ENCODE results near the gene BIRC2.
"Not testable (repeated sequence)": the region's sequence is repeated elsewhere in the genome, so short reads cannot be mapped to it uniquely, and the experiment has no call there.

The BIRC2 gene

DNA sequence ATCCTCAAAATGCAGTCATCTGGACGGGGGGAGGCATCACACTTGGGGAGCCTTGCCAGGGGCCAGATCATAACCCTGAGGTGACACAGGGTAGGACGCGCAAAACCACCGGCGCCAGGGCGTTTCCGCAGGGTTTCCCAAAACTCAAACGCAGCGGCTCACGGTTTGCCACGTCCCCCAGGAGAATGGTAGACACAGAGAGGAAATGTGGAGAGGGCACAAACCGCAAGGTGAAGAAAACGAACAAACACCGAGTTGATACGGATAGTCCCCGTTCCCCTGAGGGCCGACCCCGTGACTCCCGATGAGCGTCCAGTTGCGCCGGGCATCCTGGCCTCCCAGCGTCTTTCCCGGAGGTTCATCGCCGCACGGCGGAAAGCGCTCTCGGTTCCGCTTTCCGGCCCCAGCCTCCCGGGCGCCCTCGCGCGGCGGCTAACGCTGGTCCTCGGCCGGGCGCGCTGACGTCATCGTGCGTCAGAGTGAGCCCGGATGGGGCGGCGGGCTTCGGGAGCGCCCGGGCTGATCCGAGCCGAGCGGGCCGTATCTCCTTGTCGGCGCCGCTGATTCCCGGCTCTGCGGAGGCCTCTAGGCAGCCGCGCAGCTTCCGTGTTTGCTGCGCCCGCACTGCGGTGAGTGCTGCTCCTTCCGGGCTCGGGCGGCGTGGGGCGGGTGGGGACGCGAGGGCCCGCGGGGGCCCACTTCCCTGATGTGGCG is at the start of gene BIRC2:
TSS of gene BIRC2 (plus strand) at position 467 of the 714 bp plus-strand sequence. CDS start 2,641 bp downstream, outside the sequence.
- peak; percentile 97 for DNase-seq

DNA sequence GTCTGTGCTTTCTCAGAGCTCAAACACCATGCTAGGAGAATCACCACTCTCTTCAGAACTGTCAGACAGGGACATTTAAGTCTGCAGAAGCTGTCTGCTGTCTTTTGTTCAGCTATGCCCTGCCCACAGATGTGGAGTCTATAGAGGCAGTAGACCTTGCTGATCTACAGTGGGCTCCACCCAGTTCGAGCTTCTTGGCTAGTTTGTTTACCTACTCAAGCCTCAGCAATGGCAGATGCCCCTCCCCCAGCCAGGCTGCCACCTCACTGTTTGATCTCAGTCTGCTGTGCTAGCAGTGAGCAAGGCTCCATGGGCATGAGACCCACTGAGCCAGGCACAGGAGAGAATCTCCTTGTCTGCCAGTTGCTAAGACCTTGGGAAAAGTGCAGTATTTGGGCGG is 46.2 kb upstream of the BIRC2 start:
- not testable (repeated sequence) for DNase-seq

DNA sequence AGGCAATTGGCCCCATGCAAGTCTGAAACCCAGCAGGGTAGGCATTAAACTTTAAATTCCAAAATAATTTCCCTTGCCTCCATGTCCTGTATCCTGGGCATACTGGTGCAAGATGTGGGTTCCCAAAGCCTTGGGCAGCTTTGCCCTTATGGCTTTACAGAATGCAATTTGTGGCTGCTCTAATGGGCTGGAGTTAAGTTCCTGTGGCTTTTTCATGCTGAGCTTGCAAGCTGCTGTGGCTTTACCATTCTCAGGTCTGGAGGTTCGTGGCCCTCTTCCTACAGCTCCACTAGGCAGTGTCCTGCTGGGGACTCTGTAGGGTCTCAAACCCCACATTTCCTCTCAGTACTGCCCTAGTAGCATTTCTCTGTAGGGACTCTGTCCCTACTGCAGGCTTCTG is 44.8 kb upstream of the BIRC2 start:
- no peak for DNase-seq

DNA sequence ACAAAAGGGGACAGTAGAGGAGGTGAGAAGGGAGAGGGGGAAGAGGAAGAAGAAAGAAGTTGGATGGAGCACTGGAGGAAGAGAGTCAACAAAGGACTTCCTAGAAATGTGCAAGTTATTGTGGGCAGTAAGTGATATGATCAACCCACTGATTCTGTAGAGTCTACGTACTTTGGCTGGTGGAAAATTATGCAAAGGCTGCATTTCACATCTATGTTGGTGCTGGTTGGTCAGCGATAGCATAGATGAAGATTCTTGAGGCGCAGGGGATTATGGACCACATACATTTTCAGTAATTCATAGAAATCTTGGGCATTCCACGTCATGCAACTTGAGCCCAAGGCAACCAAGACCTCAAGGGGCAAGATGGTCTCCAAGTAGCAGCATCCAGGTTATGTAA is 42.3 kb upstream of the BIRC2 start:
- peak; percentile 54 for DNase-seq

DNA sequence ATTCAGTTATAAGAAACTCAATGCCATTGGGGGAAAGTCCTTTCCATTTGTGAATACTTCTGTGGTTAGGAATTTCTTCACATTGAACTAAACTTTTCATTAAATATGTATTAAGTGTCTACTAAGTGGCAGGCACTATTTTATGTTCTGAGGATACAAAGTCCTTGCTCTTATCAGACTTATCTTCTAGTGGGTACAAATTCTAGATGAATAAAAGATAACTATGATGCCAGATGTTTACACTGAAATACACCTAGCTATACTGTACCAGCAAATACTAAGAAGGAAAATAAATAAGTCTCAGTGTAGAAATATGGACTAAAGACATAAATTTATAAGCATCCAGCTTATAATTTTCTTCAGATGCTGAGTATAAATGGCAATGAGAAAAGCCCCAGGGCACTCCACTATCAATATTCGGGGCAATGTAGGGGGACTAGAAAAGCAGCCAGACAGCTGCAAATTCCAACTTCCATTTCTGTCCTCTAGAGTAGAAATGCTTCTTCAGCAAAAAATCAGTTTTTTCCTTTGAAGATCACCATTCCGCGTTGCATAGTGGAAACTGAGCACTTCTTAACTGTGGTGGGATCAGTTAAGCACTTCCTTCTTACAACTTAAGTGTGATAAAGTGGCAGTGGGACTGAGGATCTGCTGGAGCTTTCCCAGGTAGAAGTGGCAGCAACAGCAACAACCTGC is 41.5 kb upstream of the BIRC2 start:
- DNase-seq: no peak

DNA sequence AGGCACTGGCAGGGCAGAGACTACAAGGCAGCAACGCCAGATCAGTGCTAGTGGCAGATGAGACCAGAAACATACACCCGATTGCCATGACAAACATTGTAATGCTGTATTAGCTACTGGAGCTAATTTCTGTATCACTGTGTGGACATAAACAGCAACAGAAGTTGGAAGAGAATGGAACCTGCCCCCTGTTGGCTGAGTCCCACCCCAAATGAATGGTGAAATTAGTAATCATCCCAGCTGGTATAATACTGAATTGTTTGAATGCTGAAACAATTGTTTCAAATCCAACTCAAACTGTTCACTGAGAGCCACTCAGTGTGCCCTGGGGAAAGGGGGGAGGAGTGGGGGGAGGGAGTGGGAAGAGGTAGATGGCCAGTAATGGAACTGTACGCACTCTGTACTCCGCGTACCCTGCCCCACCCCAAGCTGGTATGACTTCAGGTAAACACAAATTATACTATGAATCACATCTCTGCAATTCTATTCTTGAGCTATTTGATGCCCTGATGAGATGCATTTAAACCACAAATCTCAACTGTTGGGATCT is 40.9 kb upstream of the BIRC2 start:
- no peak for DNase-seq

DNA sequence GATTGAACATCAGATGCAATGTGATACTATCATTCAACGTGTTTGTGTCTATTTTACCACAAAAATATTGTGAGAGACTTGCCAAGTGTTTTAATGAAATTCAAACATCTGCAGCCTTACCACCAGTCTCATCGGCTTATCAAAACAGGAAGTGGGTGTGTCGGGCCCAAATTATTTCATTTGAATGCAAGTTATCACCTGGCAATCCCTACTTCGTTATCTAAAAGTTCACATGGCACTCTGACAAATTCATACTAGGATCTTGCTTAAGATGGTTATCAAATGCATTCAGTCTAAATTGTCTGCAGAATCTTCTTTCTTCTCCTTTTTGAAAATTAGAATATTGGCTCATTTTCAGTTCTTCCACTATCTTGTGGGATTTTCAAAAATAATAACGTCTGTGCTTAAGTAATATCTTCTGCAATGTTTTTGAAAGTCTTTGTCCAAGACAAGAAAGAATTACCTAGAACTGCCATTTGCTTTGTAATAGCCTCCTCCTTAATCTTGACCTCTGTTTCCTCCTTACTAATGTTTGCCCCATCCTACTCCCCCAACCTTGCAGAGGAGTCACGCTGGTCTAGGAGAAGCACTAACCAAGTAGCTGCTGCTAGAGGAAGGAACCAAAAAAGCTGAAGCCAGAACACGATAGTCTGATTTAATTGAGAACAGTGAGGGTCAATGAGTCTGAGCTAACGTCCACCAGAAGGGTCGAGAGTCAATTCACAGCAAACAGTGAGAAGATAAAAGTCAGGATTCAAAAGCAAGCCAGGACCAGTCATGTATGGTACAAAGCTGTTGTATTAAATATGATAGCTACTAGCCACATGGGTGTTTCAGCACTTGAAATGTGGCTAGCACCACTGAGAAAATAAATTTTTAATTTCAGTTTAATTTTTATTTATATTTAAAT is 39.9 kb upstream of the BIRC2 start:
- peak; percentile 82 for DNase-seq

DNA sequence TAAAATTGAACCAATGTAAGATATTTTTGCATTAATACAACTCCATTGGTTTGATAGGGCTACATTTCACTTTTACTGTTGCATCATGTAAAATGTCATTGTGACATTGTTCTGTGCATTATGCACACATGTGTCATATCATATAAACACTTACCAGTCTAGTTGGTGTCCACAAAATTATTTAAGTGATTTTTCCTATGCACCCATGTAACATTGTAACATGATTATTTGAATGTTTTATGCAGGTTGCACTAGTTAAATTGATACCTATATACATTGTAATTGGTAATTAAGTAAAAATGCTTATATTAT is 39.3 kb upstream of the BIRC2 start:
- DNase-seq: no peak

DNA sequence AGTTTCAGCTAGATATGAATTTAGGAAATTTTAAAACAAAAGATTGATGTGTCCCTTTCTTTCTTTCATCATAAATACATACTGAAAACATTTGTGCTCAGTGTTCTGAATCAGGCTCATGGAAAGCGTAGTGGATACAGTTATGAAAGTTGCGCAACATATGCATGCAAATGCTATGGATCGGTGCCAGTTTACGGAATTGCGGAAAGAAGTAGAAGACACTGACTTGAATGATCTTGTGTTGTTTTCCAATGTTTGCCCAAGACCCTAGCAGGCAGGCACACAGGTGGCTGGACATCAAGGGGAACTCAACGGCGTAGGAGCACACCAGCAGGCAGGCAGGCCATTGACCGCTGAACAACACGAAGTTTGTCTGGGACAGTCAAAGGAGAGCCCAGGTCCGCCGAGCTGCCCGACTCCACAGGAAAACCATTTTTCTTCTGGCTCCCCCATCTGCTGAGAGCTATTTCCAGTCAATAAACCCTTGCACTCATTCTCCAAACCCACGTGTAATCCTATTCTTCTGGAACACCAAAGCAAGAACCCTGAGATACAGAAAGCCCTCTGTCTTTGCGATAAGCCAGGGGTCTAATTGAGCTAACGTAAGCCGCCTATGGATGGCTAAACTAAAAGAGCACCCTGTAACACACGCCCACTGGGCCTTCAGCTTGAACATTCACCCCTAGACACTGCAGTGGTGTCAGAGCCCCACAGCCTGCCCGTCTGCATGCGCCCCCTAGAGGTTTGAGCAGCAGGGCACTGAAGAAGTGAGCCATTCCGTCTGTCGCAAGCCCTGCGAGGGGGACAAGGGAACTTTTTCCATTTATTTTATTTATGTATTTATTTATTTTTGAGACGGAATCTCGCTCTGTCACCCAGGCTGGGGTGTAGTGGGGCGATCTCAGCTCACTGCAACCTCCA is 37.1 kb upstream of the BIRC2 start:
- no peak for DNase-seq

DNA sequence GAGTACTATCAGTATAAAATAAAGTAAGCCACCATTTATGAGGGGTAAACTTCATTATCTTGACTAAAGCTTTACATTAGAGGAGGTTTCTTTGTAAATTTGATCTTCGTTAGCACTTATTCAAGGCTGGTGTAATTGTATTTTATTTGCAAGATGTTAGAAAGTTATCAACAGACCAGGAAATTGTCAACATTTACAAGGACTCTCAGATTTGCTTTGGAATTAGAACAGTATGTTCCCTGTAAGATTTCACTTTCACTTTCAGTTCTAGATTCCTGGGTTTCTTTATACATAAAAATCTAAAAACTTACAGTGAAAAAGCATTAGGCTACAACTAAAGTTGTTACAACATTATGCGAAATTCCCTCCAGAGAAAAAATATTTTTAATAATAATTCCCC is 34.3 kb upstream of the BIRC2 start:
- DNase-seq: peak; percentile 25

DNA sequence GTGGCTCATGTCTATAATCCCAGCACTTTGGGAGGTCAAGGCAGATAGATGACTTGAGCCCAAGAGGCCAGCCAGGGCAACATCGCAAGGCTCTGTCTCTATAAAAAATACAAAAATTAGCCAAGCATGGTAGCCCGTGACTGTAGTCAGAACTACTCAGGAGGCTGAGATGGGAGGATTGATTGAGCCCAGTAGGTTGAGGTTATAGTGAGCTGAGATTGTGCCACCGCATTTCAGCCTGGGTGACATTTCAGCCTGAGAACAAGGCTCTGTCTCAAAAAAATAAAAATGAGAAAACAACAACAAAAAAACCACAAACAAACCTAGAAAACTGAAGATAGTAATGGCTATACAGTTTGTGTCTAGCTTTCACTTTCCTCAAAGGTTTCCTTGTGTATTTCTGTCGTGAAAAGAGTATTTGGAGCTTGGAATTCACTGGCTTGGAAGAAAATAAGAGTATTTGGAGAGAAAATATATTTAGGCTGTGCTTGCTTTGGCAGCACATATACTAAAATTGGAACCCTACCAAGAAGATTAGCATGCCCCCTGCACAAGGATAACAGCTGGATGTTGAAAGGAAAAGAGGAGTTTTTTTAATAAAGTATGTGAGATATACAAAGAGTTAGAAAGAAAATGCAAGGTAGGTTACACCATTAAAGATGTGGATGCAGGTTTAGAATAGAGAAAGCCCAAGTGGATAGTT is 33.6 kb upstream of the BIRC2 start:
- DNase-seq: no peak

DNA sequence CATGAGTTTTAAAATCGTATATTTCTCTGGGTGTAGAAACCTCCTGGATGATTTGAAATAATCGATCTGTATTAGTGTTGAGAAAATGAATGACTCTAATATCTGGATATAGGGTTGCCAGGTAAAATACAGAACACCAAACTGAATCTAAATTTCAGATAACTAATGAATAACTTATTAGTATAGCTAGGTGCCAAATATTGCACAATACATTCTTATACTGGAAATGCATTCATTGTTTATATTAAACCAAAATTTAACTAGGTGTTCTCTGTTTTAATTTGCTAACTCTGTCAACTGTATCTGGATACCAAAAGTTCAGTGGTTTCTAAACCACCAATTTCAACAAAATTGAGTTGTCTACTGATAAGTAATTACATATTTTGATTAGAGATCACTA is 32.2 kb upstream of the BIRC2 start:
- DNase-seq: no peak

DNA sequence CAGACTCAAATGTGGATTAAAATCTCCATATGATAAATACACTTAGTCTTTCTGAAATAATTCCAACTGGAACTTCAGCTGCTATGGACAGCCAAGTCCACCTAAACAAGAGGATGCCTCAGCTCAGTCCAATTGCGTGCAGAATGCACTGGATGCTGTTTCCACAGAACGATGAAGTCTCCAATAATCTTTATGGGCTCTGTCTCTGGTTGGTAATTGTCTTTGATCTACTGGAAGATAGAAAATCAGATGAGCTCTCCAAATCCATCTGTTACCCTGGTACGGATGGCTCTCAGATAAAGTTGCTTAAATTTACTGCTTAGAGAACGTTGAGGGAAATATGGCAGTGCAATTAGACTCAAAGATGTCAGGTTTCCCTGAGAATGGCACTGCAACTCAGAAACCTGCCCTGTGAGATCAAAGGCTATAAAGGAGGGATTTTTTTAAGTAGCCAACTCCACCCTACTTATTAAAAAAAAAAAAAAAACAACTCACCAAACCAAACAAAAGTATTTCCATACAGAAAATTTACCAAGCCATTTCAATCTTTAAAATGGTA is 30.6 kb upstream of the BIRC2 start:
- no peak for DNase-seq

DNA sequence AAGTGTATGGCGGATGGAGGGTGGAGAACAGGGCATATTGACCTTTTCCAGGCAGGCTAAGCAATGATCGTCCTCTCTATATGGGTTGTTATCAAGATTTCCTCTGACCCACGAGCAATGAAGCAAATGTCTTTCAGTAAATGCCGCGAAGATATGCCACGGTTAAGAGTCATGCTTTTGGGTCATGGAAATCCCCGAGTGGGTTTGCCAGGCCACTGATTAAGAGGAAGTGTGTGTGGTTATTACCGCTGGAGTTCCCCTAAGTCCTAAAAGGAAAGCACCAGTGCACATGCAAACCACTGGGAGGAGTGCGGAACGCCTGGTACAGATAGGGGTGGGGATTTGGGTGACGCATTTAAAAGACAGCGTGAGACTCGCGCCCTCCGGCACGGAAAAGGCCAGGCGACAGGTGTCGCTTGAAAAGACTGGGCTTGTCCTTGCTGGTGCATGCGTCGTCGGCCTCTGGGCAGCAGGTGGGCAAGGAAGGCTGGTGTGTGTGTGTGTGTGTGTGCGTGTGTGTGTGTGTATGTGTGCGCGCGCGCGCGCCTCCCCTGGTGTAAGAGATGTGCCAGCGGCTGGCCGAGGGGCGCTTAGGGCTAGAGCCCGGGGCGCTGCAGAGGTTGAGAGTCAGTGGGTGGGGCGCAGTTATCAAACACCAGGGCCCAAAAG is 29.8 kb upstream of the BIRC2 start, which contains the start of gene BIRC3:
TSS of gene BIRC3 (plus strand) at position 386 of the 669 bp plus-strand sequence. CDS start 7,026 bp downstream, outside the sequence.
- peak; percentile 93 for DNase-seq

DNA sequence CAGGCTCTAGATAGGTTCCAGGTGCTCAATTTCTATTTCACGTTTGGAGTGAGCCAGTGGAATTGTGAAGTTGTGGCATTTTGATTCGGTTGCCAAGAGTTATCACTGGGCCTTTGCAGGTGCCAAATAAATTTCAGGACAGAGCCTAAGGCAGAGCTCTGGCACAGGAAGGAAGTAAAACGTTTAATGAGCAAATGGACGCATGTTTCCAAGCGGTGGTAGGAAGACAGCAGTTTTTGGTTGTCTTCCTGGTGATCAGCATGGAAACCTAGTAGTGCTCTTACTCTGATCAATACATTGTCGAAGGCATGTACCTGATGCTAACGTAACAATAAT is 29.3 kb upstream of the BIRC2 start:
- no peak for DNase-seq

DNA sequence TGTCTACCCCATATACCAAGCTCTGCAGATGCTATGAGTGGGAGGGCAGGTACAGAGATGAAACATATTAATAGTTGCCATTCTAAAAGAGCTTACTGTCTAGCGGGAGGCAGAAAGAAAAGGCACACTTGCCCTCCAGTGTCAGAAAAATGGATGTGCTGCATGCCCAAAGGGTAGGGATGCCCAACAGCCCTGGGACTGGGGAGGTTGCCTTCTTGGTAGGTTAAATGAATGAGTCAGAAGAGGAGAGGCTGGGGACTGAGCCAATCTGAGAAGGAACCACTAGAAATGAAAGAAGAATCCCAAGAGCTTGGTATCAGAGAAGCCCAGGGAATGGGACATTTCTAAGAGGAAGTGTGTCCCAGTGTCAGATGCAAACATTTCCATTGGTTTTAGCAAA is 28.5 kb upstream of the BIRC2 start:
- no peak for DNase-seq

DNA sequence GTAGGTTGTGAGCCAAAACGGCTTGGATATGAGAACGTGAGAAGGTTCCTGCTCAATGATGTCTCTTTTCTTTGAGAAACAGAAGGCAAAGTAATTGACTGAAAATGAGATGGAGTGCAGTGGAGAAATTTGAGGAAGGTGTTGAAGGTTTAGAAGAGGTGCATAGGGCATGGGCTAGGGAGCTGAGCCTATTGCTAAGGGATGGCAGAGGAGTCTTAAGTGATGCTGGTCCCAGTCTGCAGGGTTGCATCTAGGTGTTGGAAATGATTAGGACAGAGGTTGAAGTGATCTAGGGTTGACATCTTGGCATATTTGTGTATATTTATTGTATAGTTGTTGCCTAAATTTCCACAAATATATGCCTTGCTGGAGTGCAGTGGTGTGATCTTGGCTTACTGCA is 27.5 kb upstream of the BIRC2 start:
- no peak for DNase-seq

DNA sequence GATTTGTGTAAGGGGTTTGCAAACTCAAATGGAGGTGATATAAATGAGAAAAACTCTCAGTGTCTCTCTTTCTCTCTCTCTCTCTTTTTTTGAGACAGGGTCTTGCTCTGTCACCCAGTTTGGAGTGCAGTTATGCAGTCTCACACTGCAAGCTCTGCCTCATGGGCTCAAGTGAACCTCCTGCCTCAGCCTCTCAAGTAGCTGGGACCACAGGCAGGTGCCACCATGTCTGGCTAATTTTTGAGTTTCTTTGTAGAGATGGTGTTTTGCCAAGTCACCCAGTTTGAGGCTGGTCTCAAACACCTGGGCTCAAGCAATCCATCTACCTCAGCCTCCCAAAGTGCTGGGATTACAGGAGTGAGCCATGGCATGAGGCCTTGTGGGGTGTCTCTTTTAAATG is 26.8 kb upstream of the BIRC2 start:
- DNase-seq: no peak

DNA sequence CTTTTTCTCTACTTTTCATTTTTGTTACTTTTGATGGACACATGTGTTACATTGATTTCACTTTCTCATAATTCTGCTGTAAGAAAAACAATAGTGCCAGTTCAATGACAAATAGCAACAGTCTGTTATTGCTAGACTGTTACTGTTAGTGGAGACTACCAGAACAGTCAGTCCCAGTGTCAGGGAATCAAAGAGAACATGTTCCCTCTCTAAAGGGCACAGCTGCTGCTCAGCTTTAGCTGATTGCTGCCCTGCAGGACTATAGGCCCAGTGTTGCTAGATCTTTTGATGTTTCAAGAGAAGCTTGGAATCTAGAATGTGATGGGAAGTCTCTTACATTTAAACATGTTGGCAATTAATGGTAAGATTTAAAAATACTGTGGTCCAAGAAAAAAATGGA is 26.3 kb upstream of the BIRC2 start:
- DNase-seq: no peak

DNA sequence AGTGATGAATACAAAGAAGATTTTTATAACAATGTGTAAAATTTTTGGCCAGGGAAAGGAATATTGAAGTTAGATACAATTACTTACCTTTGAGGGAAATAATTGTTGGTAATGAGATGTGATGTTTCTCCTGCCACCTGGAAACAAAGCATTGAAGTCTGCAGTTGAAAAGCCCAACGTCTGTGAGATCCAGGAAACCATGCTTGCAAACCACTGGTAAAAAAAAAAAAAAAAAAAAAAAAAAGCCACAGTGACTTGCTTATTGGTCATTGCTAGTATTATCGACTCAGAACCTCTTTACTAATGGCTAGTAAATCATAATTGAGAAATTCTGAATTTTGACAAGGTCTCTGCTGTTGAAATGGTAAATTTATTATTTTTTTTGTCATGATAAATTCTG is 24.5 kb upstream of the BIRC2 start:
- DNase-seq: peak; percentile 64
